Brain microvascular endothelial cell (primary cell): ENCODE results near the gene ZSWIM3.
"Not testable (repeated sequence)": the region's sequence is repeated elsewhere in the genome, so short reads cannot be mapped to it uniquely, and the experiment has no call there.

ENCODE experiments used
- DNase-seq: peaks from one replicate; pipeline ENCODE4 v3.0.0-alpha.2; 2020
- H3K27ac ChIP-seq: fragments of 250-450 bp; sonication (Bioruptor Pico); 2 replicates; pipeline ENCODE4 v1.5.1; 2020; ENCODE audit warnings: mild to moderate bottlenecking, moderate library complexity
- H3K27me3 ChIP-seq: fragments of 250-450 bp; sonication (Bioruptor Pico); replicated peaks from 2 replicates; pipeline ENCODE4 v1.5.1; 2020; ENCODE audit warnings: mild to moderate bottlenecking
- H3K36me3 ChIP-seq: fragments of 250-450 bp; sonication (Bioruptor Pico); replicated peaks from 2 replicates; pipeline ENCODE4 v1.5.1; 2020; ENCODE audit warnings: mild to moderate bottlenecking
- H3K4me3 ChIP-seq: 2 replicates; pipeline ENCODE4 v1.5.1; 2011; ENCODE audit warnings: low read depth, mild to moderate bottlenecking, control low read depth, low read length, moderate library complexity
- in situ Hi-C: cut with HindIII; loops from 2 replicates; pipeline ENCODE4 v1.10.0; 2017; ENCODE audit warnings: low sequenced_read_pairs, low pct_ligation_motif_present
- TF ChIP-seq, protein P1 (sequence below): IDR thresholded peaks from 2 replicates; pipeline ENCODE4 v1.5.1; 2011; ENCODE audit warnings: low read depth, mild to moderate bottlenecking, moderate library complexity, low read length, control low read depth, inconsistent platforms; ENCODE audit errors: missing control alignments

Gene ZSWIM3

DNA sequence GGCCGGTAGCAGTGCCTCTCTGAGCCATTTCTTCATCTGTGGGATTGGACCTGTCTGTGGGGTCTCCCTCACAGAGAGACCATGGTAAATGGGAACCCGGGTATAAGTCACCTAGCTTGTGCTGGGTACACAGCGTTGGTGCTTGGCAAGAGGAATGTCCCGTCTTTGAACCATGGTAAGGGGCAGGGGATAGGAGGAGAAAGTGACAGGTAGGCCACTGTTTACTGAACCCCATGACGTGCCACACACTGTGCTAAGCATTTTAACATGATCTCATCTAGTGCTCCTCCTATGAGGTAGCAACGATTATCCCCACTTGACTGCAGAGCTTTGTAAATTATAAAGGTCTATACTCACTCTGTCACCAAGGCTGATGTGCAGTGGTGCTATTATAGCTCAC lies 29.7 kb upstream of the ZSWIM3 start:
- no peak overlapping the region for H3K27ac ChIP-seq
- no peak overlapping the region for H3K4me3 ChIP-seq
- no peaks in the 10 kb centered on the region for H3K27me3 ChIP-seq
- no peaks in the 10 kb centered on the region for H3K36me3 ChIP-seq
- DNase-seq = no peak
- in situ Hi-C loops = no loop called here
- TF ChIP-seq, protein P1, sequence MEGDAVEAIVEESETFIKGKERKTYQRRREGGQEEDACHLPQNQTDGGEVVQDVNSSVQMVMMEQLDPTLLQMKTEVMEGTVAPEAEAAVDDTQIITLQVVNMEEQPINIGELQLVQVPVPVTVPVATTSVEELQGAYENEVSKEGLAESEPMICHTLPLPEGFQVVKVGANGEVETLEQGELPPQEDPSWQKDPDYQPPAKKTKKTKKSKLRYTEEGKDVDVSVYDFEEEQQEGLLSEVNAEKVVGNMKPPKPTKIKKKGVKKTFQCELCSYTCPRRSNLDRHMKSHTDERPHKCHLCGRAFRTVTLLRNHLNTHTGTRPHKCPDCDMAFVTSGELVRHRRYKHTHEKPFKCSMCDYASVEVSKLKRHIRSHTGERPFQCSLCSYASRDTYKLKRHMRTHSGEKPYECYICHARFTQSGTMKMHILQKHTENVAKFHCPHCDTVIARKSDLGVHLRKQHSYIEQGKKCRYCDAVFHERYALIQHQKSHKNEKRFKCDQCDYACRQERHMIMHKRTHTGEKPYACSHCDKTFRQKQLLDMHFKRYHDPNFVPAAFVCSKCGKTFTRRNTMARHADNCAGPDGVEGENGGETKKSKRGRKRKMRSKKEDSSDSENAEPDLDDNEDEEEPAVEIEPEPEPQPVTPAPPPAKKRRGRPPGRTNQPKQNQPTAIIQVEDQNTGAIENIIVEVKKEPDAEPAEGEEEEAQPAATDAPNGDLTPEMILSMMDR = no peak

DNA sequence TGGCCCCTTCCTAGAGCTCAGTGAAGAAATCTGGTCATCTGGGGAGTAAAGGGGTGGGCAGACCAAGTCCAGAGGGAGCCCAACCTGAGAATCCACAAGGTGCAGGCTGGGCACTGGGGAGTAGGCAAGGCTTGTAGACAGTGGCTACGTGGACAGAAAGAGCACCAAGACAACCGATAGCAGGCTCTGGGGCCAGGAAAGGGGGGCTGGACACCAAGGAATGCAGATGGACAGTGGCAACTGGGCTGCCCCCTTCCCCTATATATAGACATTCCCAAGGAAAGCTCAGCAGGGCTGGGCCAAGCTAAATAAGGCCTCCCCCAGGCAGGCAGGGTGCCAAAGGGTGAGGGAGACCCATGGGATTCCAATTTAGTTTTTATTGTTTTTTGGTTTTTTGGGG lies 28.8 kb upstream of the ZSWIM3 start:
- no peaks in the 10 kb centered on the region for H3K27me3 ChIP-seq
- no peak for DNase-seq
- no peak overlapping the region for H3K4me3 ChIP-seq
- H3K27ac ChIP-seq = no peak overlapping the region
- TF ChIP-seq, protein P1 = no peak
- in situ Hi-C loops = no loop called here
- no peaks in the 10 kb centered on the region for H3K36me3 ChIP-seq

GRCh38 chr20:45829673-45830106 lies 27.7 kb upstream of the ZSWIM3 start:
- in situ Hi-C loops, H3K27ac ChIP-seq, H3K27me3 ChIP-seq, DNase-seq, H3K36me3 ChIP-seq, H3K4me3 ChIP-seq: not testable (repeated sequence)

DNA sequence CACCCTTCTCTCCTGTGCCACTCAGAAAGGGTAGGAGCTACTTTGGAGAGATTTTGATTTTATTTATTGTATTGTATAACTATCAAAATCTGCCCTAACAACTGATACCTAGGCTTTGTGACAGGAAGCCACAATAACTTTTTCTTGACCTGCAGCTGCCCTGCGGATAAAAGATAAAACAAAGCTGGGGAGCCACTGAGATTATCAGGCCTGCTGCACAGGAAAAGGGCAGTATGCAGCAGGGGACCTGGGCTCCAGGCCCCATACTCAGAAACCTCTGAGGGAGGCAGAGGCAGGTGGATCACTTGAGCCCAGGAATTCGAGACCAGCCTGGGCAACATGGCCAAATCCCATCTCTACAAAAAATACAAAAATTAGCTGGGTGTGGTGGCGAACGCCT lies 24.8 kb upstream of the ZSWIM3 start:
- in situ Hi-C loops = no loop called here
- TF ChIP-seq, protein P1 = no peak
- no peak overlapping the region for H3K27ac ChIP-seq
- no peak overlapping the region for H3K4me3 ChIP-seq
- peaks cover 5% of the 10 kb centered on the region for H3K36me3 ChIP-seq
- H3K27me3 ChIP-seq = no peaks in the 10 kb centered on the region
- no peak for DNase-seq

GRCh38 chr20:45833030-45833882 lies 24.2 kb upstream of the ZSWIM3 start, which contains the start of gene SNX21:
Gene SNX21 (plus strand): TSS chr20:45833799. CDS start chr20:45833920, 121 bp downstream.
- peak; percentile 81 for DNase-seq
- peak within 1 kb of the TSS; percentile 45 for H3K27ac ChIP-seq

More at GRCh38 chr20:45833030-45833882, 24.2 kb upstream of the ZSWIM3 start, which contains the start of gene SNX21:
- TF ChIP-seq, protein P1 = no peak
- in situ Hi-C loops = no loop called here
- Histone ChIP-seq H3K36me3 (peaks cover 5% of the 10 kb centered on the region), H3K4me3 (peak within 1 kb of the TSS; percentile 70), H3K27me3 (no peaks in the 10 kb centered on the region)
